ENCODE data around the gene PDE6A.
"Not testable (repeated sequence)": the region's sequence is repeated elsewhere in the genome, so short reads cannot be mapped to it uniquely, and the experiment has no call there.

The PDE6A gene

GRCh38 chr5:149953436-149954121 is 9.0 kb upstream of the PDE6A start:
- no peak for DNase-seq (ENCODE audit: low read depth in 2 of 2)

GRCh38 chr5:149951138-149951749 is 6.7 kb upstream of the PDE6A start:
- DNase-seq (ENCODE audit: low read depth in 2 of 2) = no peak

GRCh38 chr5:149948993-149949392 is 4.4 kb upstream of the PDE6A start:
- DNase-seq (ENCODE audit: low read depth in 2 of 2) = no peak

GRCh38 chr5:149946118-149946517 is 1.5 kb upstream of the PDE6A start:
- DNase-seq (ENCODE audit: low read depth in 2 of 2) = no peak

- DNase-seq (ENCODE audit: low read depth in 2 of 2) = not testable (repeated sequence)
Measured at GRCh38 chr5:149943177-149943949, 1.2 kb downstream of the PDE6A start.

GRCh38 chr5:149942741-149943169 is 1.8 kb downstream of the PDE6A start:
- not testable (repeated sequence) for DNase-seq (ENCODE audit: low read depth in 2 of 2)

GRCh38 chr5:149942199-149942598 is 2.4 kb downstream of the PDE6A start:
- no peak for DNase-seq (ENCODE audit: low read depth in 2 of 2)

GRCh38 chr5:149941795-149942194 is 2.8 kb downstream of the PDE6A start:
- no peak for DNase-seq (ENCODE audit: low read depth in 2 of 2)

GRCh38 chr5:149940941-149941644 is 3.5 kb downstream of the PDE6A start:
- DNase-seq (ENCODE audit: low read depth in 2 of 2) = no peak

GRCh38 chr5:149940077-149940574 is 4.5 kb downstream of the PDE6A start:
- no peak for DNase-seq (ENCODE audit: low read depth in 2 of 2)

- no peak for DNase-seq (ENCODE audit: low read depth in 2 of 2)
Measured at GRCh38 chr5:149939546-149939945, 5.0 kb downstream of the PDE6A start.

GRCh38 chr5:149938791-149939358 is 5.7 kb downstream of the PDE6A start:
- DNase-seq (ENCODE audit: low read depth in 2 of 2) = no peak

- no peak for DNase-seq (ENCODE audit: low read depth in 2 of 2)
Measured at GRCh38 chr5:149938279-149938678, 6.3 kb downstream of the PDE6A start.

- DNase-seq (ENCODE audit: low read depth in 2 of 2) = no peak
Measured at GRCh38 chr5:149937610-149938009, 7.0 kb downstream of the PDE6A start.

- DNase-seq (ENCODE audit: low read depth in 2 of 2) = no peak
Measured at GRCh38 chr5:149936700-149937091, 7.9 kb downstream of the PDE6A start.

- no peak for DNase-seq (ENCODE audit: low read depth in 2 of 2)
Measured at GRCh38 chr5:149936044-149936699, 8.4 kb downstream of the PDE6A start.

GRCh38 chr5:149935431-149935901 is 9.1 kb downstream of the PDE6A start:
- DNase-seq (ENCODE audit: low read depth in 2 of 2) = no peak

- DNase-seq (ENCODE audit: low read depth in 2 of 2) = no peak
Measured at GRCh38 chr5:149932445-149933350, 11.9 kb downstream of the PDE6A start.

- DNase-seq (ENCODE audit: low read depth in 2 of 2) = no peak
Measured at GRCh38 chr5:149931992-149932436, 12.6 kb downstream of the PDE6A start.

Data from fibroblast of skin of left biceps (primary cell).